T47D (cell line): ENCODE measurements around the gene FHIT.

Experiments
- DNase-seq, 2 experiments: peaks; one replicate each; pipeline versions ENCODE4 v3.0.0 to v3.0.0-alpha.2; 2011 to 2012; ENCODE audit warnings: low read depth in 1 of 2, low spot score in 1 of 2
- JUND ChIP-seq: IDR thresholded peaks from 2 replicates; pipeline ENCODE4 v1.6.1; 2012; ENCODE audit warnings: low read depth
- in situ Hi-C: cut with HindIII; loops from 2 replicates; pipeline ENCODE4 v1.10.0; 2016; ENCODE audit warnings: low sequenced_read_pairs, low pct_unique_long_range_greater_than_20kb

Gene FHIT

DNA sequence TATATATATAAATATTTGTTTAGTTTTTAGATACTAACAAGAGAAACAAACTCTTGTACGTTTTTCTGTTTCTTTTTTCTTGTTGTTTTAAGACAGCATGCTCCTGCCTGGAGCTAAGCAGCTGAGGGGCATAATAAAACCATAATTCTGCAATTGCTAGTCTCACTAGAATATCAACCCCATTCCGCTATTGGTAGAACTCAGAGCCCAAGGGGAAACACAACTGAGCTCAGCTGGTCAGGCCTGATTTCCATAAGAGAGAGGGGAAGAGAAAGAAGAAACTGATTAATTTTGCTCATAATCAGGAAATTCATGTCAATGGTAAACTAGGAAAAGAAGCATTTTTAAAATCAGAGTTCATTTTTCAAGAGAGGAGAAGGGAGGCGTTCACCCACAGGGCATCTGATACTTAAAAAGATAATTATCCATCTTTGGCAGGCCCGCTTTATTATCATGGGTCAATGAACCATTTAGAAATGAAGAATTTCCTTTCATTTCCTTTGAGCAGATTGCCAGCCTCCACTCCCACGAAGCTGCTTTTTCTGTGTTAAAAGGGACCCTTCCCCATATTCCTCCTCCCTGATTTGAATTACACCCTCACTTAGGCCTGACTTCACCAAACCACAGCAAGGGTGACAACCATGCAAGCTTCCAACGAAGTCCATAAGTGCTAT, 1236.1 kb downstream of the FHIT start:
- DNase-seq = no peak
- in situ Hi-C loops = no loop called here
- TF ChIP-seq JUND = no peak

DNA sequence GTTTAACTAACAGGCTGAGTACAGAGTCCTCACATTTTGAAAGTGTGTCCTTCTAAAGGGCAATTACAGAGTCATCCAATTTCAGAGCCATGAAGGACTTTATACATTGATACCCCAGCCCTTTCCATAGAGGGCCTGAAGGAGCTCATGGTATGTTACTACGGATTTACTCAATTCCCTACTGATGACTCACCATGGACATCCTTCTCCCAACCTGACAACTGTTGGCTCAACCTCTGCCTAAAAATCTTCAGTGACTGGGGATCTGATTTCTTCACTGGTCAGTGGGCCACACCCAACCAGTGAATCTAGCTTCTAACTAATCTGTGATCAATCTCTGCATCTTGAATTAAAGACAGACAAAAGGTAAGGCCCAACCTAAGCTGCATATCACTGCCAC, 1238.0 kb downstream of the FHIT start:
- in situ Hi-C loops = no loop called here
- no peak for DNase-seq
- TF ChIP-seq JUND = no peak

DNA sequence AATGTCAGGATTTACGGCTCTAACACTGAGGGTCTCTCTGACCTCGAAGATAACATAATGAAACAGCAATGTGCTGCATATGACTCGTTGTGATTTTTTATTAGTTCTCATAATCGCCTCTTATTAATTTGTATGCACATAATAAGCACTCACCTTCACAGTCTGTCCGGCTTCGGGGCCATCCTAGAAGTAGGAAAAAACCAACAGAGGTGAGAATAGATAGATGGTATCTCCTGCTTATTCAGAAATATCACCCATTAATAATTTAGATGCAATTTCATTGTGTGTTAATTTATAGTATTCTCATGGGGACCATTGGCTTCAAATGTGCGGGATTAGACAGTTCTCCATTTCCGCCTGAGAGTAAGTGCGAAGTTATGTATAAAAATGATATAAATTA, 1240.0 kb downstream of the FHIT start:
- no peak for TF ChIP-seq JUND
- in situ Hi-C loops = no loop called here
- DNase-seq = no peak

DNA sequence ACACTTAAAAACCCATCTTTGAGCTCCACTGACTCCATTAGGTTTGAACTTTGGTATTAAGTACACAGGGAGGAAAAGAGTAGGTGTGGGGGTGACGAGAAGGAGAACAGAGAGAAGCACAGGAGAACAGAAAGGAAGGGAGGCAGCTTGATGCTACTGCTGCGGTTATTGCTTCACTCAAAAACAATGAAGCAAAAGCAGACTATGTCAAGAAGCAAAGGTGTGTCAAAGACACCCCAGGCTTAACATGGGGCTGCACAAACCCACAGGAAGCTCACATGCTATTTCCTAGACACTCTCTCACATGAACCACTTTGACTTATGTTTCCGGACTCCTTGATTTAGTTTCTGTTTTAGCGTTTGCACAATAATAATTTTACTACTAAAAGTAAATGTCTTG, 1240.5 kb downstream of the FHIT start:
- no peak for DNase-seq
- in situ Hi-C loops = no loop called here

DNA sequence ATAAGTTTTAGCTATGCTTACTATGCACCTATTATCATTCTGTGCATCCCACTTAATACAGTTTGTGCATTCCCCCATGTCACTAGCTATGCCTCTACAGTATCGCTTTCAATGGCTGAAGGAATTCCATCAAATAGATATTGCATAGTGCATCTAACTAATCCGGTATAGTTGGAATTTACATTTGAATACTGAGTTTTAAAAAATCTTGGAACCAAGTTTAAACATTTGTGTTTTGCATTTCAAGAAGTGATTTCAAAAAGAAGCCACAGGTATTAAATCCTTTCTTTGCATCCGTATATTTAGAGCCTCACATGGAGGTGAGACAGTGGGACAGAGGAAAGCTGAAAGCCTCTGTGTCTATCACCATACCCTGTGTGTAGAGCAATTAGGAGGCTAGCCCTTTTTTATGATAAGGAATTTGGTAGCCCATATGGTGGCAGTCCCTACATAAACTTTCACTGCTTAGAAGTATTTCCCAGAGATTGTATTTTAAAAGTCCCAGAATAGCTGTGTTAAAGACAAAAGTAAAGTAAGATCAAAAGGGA, 1241.2 kb downstream of the FHIT start:
- no peak for TF ChIP-seq JUND
- in situ Hi-C loops = no loop called here
- no peak for DNase-seq

More for the DNA sequence above, 1240.5 kb downstream of the FHIT start:
- no peak for TF ChIP-seq JUND

DNA sequence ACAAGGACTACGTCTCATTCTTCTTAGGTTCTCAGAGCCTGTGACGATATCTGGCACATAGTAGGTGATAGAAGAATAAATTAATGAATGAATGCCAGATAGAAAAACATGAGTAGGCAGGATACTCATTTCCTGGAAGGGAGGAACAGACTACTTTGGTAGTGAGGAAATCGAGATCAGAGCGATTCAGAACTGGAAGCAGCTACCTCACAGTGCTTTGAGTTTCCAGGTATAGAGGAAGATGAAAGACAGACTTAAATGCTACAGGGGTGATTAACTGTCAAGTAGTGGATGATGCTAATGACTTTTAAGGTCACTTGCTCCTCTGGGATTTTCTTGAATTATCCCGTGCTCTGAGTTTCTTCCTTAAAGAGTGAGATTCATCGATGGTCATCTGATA, 1249.9 kb downstream of the FHIT start:
- in situ Hi-C loops = no loop called here
- DNase-seq = no peak
- TF ChIP-seq JUND = no peak

DNA sequence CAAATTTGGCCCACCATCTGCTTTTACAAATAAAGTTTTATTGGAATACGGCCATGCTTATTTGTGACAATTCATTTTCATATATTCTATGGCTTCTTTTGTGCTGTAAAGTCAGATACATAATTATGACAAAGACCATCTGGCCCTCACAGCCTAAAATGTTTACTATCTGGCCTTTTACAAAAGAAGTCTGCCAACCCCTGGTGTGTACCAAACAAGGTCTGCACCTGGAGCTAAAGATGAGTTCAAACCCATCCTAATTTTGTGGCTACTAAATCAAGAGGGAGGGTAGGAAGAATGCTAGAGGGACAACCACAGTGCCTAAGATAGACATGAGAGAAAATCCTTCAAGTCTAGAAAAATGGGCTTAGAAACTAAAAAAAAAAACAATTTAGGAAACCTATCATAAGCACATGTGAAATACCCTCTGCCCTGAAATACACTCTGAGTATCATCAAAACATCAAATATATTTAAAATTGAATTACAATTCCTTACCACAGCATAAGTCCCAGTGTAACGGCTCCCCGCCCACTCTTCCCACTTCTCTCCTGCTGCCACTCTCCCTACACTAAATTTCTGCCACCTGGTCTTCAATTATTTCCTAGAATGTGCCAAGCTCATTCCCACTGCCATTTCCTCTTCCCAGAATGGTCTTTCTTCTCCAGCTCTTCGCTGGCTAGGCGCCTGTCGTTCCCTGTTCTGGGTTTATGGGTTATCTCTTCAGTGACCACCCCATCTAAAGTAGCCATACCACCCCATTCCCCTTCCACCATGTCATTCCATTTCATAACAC, 1250.7 kb downstream of the FHIT start:
- in situ Hi-C loops = no loop called here
- DNase-seq = no peak
- no peak for TF ChIP-seq JUND

DNA sequence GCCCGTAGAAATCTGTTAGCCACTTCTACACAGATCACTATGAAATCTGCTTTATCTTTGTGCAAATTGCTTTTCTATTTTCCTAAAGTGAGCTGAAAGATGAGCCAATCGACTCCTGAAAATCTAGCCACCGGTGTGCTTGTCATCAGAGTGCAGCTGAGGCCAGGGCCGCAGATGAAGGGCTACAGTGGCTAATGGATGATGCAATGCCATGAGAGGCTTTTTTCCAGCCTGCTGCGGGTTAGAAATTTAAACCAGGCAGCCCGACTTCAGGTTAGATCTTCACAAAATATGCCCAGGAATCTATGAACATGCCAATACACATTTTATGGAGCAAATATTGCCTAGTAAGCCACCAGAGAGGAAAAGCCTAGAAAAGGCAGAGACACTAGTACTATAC, 1253.2 kb downstream of the FHIT start:
- DNase-seq = no peak
- in situ Hi-C loops = no loop called here
- TF ChIP-seq JUND = no peak

DNA sequence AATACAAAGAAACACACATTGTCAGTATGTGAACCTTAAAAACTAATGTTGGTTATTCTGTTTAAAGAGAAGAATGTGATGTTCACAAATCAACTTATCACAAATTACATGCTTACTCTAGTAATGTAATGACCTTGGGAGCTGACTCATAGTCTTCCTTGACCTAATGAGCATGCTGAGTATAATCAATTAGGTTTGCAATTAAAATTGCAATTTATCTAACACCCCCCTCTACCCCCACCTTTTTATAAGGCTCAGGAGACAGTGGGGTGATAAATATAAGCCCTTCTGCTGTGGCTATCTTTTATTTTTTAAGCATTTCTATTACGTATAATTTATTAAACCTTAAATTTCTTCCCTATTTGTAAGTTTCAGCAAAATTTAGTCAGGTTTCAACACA, 1253.7 kb downstream of the FHIT start:
- no peak for TF ChIP-seq JUND
- DNase-seq = no peak
- in situ Hi-C loops = no loop called here

DNA sequence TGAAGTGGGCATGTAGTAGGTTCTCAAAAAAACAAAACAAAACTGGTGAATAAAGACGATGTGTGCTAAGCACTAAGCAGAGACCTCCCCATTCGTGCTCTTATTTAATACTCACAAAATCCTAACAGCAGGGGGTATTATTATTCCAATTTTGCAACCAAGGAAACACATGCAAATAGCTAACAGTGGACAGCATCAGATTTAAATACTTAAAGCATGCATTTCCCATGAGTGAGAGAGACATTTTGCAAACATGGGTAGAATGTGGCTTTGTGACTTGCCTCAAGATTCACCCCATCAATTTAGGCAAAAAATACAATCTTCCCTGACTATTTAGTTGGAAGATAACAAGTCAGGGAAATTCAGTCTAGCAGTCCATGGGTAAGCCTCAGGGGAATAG, 1255.2 kb downstream of the FHIT start:
- in situ Hi-C loops = no loop called here
- no peak for TF ChIP-seq JUND
- no peak for DNase-seq

DNA sequence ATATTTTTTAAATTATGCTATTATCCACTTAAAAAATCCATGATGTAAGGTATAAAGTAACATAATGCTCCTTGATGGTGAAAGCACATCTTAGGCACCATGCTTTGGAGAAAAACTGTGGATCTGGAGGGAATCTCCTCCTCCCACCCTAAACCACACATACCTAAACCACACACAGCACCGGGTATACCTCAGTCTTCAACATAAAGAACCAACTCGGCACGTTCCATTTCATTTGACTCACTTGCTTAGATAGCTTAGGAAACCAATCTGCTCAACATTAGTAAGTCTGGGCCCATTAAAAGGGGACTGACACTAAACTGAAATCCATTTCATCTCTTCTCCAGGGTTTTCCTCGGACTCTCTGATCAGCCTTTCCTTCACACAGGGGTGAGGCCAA, 1255.7 kb downstream of the FHIT start:
- in situ Hi-C loops = no loop called here
- no peak for TF ChIP-seq JUND
- DNase-seq = no peak

DNA sequence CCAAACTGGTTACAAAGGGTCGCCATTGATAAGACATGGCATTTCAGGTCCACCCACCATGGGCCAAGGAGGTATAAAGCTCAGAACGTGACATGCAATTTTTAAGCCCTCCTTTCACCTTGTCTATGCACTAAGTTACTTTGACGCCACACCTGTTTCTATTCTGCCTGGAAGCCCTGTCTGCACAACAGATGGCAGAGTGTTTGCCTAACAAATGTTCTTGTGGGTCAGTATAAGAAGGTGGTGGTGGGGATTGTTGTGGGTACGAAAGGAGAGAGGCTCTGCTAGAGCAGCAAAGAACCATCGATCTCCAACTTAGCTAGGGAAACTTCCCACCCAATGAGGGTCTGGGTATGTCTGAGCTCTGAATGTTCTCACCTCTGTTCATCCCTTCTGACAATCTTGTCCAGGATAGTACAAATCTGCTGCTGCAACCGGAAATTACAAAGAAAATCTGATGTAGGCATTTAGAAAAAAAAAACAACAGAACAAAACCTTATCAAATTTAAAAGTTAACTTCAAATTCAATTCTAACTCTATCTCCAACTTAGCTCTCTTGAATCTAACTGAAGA, 1256.4 kb downstream of the FHIT start:
- TF ChIP-seq JUND = no peak
- no peak for DNase-seq
- in situ Hi-C loops = no loop called here

DNA sequence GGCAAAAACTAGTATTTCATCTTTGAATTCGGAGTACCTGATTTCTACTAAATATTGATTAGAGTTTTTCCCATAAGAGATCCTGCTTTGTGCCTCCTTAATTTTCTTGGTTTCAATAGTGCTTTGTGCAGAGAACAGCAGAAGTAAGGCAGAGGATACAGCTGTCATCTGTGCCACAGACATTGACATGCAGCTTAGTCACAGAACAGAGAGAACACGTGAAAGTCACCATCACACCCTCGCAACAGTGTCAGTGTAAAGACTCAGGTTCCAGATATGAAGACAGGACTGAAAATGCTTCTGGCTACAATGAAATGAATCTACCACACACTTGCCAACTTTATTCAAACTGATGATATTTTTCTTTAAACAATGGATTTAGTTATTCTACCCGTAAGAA, 1258.7 kb downstream of the FHIT start:
- no peak for DNase-seq
- in situ Hi-C loops = no loop called here
- TF ChIP-seq JUND = no peak

DNA sequence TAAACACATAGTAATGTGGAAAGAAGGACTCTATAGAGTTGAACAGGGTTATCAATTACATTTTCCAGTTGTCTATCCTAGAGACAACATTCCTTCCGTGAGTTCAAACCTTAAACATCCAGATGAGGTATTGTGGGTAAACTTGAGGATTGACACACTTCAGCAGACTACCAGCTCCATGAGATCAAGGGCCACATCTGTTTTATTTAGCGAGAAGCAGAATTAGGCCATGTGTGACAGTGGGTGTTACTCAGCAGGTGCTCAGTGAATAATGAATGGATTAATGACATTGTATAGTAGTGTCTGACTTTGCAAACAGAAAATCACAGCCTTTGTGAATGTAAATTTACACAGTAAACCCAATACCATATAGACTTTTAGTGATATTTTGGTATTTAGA, 1260.3 kb downstream of the FHIT start:
- in situ Hi-C loops = no loop called here
- DNase-seq = no peak

More for the DNA sequence above, 1260.3 kb downstream of the FHIT start:
- TF ChIP-seq JUND = no peak
